ENCODE results near the gene RBM34. TPM values are rescaled to one million over a fixed set of nuclear protein-coding genes. Genes with fewer than 3 reads are reported as not detected.

The RBM34 gene
- total RNA-seq (2022; extraction: Qiagen RNA extraction): 62.4 to 77.7 TPM (median 64.9 TPM) in 5 replicates

GRCh38 chr1:235160957-235161684 lies at the start of gene RBM34:
TSS of gene RBM34 (minus strand) at chr1:235161250. CDS start at chr1:235161226, 24 bp downstream.

GRCh38 chr1:235128456-235129328 lies 32.4 kb downstream of the RBM34 start, which contains the start of gene TOMM20:
TSS of gene TOMM20 (minus strand) at chr1:235128837. CDS start at chr1:235128715, 122 bp downstream.

Other genes starting within 250 kb of the RBM34 start
- gene TOMM20, start 32.4 kb downstream of the RBM34 start, total RNA-seq (2022; extraction: Qiagen RNA extraction): 107 to 122 TPM (median 110 TPM) in 5 replicates
- 13.1 to 19.5 TPM (median 15.4 TPM) in 5 replicates for gene ARID4B, start 166.9 kb upstream of the RBM34 start, total RNA-seq (2022; extraction: Qiagen RNA extraction)
- 17.0 to 27.4 TPM (median 17.5 TPM) in 5 replicates for gene GGPS1, start 167.3 kb upstream of the RBM34 start, total RNA-seq (2022; extraction: Qiagen RNA extraction)
- gene TBCE, start 206.2 kb upstream of the RBM34 start, total RNA-seq (2022; extraction: Qiagen RNA extraction): 39.4 to 58.3 TPM (median 41.8 TPM) in 5 replicates

Data from A549 treated with CORT108297 at 1 μM for 4 hours (cell line).